Measurements from ENCODE around the gene FRS2.

FRS2 gene

GRCh38 chr12:69524755-69525469 is 54.7 kb downstream of the FRS2 start:
- no peak for DNase-seq (ENCODE audit: low read depth in 1 of 2, low spot score in 1 of 2)
- Histone ChIP-seq H3K4me3 (replicated peaks; ENCODE audit: insufficient read depth, low read length) (no peak overlapping the region), H3K27me3 (ENCODE audit: insufficient read depth, poor library complexity, severe bottlenecking) (no peaks in the 10 kb centered on the region), H3K27ac (replicated peaks) (no peak overlapping the region)
- TF ChIP-seq GABPA (IDR thresholded peaks at IDR 0.05; ENCODE audit: low read depth) (no peak), POLR2AphosphoS5 (IDR thresholded peaks at IDR 0.05; ENCODE audit: low read depth) (no peak), SPI1 (IDR thresholded peaks at IDR 0.05; ENCODE audit: borderline replicate concordance, low read depth) (no peak)
- TF ChIP-seq, protein P1, sequence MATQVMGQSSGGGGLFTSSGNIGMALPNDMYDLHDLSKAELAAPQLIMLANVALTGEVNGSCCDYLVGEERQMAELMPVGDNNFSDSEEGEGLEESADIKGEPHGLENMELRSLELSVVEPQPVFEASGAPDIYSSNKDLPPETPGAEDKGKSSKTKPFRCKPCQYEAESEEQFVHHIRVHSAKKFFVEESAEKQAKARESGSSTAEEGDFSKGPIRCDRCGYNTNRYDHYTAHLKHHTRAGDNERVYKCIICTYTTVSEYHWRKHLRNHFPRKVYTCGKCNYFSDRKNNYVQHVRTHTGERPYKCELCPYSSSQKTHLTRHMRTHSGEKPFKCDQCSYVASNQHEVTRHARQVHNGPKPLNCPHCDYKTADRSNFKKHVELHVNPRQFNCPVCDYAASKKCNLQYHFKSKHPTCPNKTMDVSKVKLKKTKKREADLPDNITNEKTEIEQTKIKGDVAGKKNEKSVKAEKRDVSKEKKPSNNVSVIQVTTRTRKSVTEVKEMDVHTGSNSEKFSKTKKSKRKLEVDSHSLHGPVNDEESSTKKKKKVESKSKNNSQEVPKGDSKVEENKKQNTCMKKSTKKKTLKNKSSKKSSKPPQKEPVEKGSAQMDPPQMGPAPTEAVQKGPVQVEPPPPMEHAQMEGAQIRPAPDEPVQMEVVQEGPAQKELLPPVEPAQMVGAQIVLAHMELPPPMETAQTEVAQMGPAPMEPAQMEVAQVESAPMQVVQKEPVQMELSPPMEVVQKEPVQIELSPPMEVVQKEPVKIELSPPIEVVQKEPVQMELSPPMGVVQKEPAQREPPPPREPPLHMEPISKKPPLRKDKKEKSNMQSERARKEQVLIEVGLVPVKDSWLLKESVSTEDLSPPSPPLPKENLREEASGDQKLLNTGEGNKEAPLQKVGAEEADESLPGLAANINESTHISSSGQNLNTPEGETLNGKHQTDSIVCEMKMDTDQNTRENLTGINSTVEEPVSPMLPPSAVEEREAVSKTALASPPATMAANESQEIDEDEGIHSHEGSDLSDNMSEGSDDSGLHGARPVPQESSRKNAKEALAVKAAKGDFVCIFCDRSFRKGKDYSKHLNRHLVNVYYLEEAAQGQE (IDR thresholded peaks at IDR 0.05; ENCODE audit: insufficient replicate concordance, low read depth): no peak
- TF ChIP-seq, protein P2, sequence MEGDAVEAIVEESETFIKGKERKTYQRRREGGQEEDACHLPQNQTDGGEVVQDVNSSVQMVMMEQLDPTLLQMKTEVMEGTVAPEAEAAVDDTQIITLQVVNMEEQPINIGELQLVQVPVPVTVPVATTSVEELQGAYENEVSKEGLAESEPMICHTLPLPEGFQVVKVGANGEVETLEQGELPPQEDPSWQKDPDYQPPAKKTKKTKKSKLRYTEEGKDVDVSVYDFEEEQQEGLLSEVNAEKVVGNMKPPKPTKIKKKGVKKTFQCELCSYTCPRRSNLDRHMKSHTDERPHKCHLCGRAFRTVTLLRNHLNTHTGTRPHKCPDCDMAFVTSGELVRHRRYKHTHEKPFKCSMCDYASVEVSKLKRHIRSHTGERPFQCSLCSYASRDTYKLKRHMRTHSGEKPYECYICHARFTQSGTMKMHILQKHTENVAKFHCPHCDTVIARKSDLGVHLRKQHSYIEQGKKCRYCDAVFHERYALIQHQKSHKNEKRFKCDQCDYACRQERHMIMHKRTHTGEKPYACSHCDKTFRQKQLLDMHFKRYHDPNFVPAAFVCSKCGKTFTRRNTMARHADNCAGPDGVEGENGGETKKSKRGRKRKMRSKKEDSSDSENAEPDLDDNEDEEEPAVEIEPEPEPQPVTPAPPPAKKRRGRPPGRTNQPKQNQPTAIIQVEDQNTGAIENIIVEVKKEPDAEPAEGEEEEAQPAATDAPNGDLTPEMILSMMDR (IDR thresholded peaks at IDR 0.05; ENCODE audit: insufficient read depth, low read length): no peak

DNA sequence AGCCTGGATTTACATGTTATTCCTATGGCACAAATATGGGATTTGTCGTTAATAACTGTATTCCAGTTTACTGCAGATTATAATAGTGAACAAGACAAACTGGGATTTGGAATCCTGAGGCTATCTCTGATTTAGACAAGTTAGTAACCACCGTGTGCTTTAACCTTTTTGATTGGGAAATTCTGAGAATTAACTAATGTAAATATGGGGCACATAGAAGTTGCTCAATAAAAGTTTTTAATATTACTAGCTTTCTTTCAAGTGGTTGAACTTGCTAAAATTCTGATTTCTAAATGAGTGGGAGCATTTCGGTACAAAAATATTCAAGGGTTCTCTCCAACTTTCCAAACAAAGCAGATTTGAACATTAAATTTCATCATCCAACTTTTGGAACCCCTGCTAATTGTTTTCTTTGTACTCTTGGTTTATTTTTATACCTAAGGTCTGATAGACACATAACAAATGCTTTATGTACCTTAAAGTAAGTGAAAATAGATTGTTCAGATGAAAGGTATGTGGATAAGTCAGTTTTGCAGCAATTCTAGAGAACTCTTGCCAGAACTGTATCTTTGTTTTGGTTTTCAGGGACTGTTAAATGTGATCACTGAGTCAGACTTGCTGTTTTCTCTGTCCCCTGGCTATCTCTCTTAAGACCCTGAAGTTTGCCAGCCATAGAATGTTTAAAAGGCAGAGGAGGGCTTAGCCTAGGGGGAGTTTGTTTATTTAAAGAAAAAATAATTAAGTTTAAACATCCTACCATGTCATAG is 57.5 kb downstream of the FRS2 start:
- no peaks in the 10 kb centered on the region for H3K27me3 ChIP-seq (ENCODE audit: insufficient read depth, poor library complexity, severe bottlenecking)
- no peak overlapping the region for H3K4me3 ChIP-seq (replicated peaks; ENCODE audit: insufficient read depth, low read length)
- TF ChIP-seq POLR2AphosphoS5 (IDR thresholded peaks at IDR 0.05; ENCODE audit: low read depth) (no peak), GABPA (IDR thresholded peaks at IDR 0.05; ENCODE audit: low read depth) (no peak), SPI1 (IDR thresholded peaks at IDR 0.05; ENCODE audit: borderline replicate concordance, low read depth) (no peak)
- TF ChIP-seq, protein P2 (IDR thresholded peaks at IDR 0.05; ENCODE audit: insufficient read depth, low read length): no peak
- TF ChIP-seq, protein P1 (IDR thresholded peaks at IDR 0.05; ENCODE audit: insufficient replicate concordance, low read depth): no peak
- DNase-seq (ENCODE audit: low read depth in 1 of 2, low spot score in 1 of 2): no peak
- no peak overlapping the region for H3K27ac ChIP-seq (replicated peaks)

- Histone ChIP-seq H3K4me3 (replicated peaks; ENCODE audit: insufficient read depth, low read length) (no peak overlapping the region), H3K27ac (replicated peaks) (no peak overlapping the region), H3K27me3 (ENCODE audit: insufficient read depth, poor library complexity, severe bottlenecking) (no peaks in the 10 kb centered on the region)
- DNase-seq (ENCODE audit: low read depth in 1 of 2, low spot score in 1 of 2): no peak
- TF ChIP-seq, protein P2 (IDR thresholded peaks at IDR 0.05; ENCODE audit: insufficient read depth, low read length): no peak
- TF ChIP-seq, protein P1 (IDR thresholded peaks at IDR 0.05; ENCODE audit: insufficient replicate concordance, low read depth): no peak
- TF ChIP-seq SPI1 (IDR thresholded peaks at IDR 0.05; ENCODE audit: borderline replicate concordance, low read depth): no peak
- TF ChIP-seq GABPA (IDR thresholded peaks at IDR 0.05; ENCODE audit: low read depth): no peak
- TF ChIP-seq POLR2AphosphoS5 (IDR thresholded peaks at IDR 0.05; ENCODE audit: low read depth): no peak
These were observed 58.8 kb downstream of the FRS2 start for GRCh38 chr12:69529021-69529420.
